ENCODE data around the gene PLAAT3. TPM values are rescaled to one million over a fixed set of nuclear protein-coding genes. Genes with fewer than 3 reads are reported as not detected.
"Not testable (repeated sequence)": the region's sequence is repeated elsewhere in the genome, so short reads cannot be mapped to it uniquely, and the experiment has no call there.

PLAAT3 gene
- total RNA-seq, 1 experiment from 2014 or later: 3.6 TPM

DNA sequence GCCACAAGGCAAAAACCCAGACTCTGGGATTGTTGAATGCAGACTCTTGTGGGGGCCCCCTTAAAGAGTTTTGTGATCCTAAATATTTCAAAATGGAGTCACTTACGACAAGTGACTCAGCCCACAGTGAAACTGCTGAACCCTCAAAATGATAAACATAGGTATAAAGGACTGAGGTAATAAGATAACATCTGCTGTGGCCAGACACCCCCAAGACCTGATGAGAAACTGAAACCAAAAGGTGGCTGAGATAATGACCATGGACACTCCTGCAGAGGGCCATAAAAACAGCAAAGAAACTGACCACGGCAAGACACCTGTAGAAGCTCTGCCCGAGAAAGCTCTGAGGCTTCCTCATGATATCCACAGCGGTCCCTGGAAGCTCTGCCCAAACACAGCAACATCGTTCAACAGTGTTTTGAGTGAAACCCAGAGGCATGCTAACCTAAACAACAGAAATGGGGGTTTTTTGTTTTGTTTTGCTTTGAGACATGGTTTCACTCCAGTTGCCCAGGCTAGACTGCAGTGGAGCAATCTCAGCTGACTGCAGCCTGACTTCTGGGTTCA, 79.3 kb downstream of the PLAAT3 start:
- no peak overlapping the region for H3K27ac Mint-ChIP-seq (ENCODE audit: low read depth, unreplicated experiment)
- intact Hi-C loops (cut with micrococcal nuclease): no loop called here
- ChIA-PET CTCF (no interaction called here), POLR2A (no interaction called here)
- TF ChIP-seq, protein P1, sequence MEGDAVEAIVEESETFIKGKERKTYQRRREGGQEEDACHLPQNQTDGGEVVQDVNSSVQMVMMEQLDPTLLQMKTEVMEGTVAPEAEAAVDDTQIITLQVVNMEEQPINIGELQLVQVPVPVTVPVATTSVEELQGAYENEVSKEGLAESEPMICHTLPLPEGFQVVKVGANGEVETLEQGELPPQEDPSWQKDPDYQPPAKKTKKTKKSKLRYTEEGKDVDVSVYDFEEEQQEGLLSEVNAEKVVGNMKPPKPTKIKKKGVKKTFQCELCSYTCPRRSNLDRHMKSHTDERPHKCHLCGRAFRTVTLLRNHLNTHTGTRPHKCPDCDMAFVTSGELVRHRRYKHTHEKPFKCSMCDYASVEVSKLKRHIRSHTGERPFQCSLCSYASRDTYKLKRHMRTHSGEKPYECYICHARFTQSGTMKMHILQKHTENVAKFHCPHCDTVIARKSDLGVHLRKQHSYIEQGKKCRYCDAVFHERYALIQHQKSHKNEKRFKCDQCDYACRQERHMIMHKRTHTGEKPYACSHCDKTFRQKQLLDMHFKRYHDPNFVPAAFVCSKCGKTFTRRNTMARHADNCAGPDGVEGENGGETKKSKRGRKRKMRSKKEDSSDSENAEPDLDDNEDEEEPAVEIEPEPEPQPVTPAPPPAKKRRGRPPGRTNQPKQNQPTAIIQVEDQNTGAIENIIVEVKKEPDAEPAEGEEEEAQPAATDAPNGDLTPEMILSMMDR (IDR thresholded peaks at IDR 0.05; ENCODE audit: unreplicated experiment): no peak
- no peak overlapping the region for H3K4me3 Mint-ChIP-seq (ENCODE audit: unreplicated experiment)
- no peaks in the 10 kb centered on the region for H3K36me3 Mint-ChIP-seq (ENCODE audit: insufficient read depth, unreplicated experiment)
- no peaks in the 10 kb centered on the region for H3K9me3 Mint-ChIP-seq (ENCODE audit: unreplicated experiment)
- H3K27me3 Mint-ChIP-seq (ENCODE audit: insufficient read depth, unreplicated experiment): no peaks in the 10 kb centered on the region
- no TSS peak for BruUV-seq (replicated peaks)
- DNase-seq (ENCODE audit: unreplicated experiment): no peak
- peaks cover 14% of the 10 kb centered on the region for H3K4me1 Mint-ChIP-seq (ENCODE audit: insufficient read depth, unreplicated experiment)

DNA sequence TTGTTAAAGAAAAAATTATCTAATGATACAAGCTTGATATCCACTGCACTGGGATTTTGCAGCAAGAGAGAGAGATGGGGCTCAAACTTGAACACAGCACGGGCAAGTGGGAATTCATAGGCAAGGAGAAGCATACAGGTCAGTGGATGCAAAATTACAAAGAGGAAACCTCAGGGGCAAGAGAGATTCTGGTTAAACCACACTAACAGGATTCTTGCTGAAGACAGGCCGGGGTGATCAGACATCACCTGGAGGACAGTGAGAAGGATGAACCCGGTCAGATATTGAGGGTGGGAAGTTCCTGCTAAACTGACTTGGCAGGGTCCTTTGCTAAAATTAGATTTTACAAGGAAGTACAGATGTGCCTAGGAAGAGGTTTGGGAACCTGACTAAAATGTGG, 80.2 kb downstream of the PLAAT3 start:
- H3K9me3 Mint-ChIP-seq (ENCODE audit: unreplicated experiment): no peaks in the 10 kb centered on the region
- no peak overlapping the region for H3K4me3 Mint-ChIP-seq (ENCODE audit: unreplicated experiment)
- peaks cover 14% of the 10 kb centered on the region for H3K4me1 Mint-ChIP-seq (ENCODE audit: insufficient read depth, unreplicated experiment)
- no peaks in the 10 kb centered on the region for H3K27me3 Mint-ChIP-seq (ENCODE audit: insufficient read depth, unreplicated experiment)
- BruUV-seq (replicated peaks): no TSS peak
- H3K36me3 Mint-ChIP-seq (ENCODE audit: insufficient read depth, unreplicated experiment): no peaks in the 10 kb centered on the region
- no peak for DNase-seq (ENCODE audit: unreplicated experiment)
- ChIA-PET CTCF (no interaction called here), POLR2A (no interaction called here)
- TF ChIP-seq, protein P1 (IDR thresholded peaks at IDR 0.05; ENCODE audit: unreplicated experiment): no peak
- intact Hi-C loops (cut with micrococcal nuclease): no loop called here
- H3K27ac Mint-ChIP-seq (ENCODE audit: low read depth, unreplicated experiment): no peak overlapping the region

DNA sequence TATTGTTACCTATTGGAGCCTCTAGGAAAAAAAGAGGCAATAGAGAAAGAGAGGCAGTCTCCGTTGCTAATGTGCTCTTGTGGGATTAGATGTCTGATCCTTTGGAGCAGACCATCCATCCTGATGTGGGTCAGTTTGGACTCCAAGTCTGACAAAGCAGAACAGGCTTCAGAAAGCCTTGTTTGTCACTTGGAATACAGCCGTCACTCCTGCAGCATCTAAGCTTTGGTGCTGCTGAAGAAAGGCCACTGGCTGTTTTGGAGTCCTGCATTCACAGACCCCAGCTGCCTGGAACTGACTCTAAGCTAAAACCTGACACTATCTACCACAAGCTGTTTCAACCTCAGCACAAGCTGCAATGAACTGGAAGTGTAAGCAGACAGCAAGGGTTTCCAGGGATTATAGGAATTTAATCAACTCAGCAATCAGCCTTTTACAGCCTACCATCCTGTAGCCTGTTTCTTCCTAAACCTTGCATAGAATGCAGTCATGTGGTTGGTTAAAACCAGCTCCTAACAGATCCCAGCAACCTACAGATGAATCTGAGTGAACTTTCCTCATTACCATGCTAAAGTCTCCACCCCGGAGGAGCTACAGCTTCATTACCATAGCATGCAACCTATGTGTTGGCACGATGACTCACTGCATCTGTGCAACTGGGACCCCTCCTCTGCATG, 81.3 kb downstream of the PLAAT3 start:
- Mint-ChIP-seq H3K4me3 (ENCODE audit: unreplicated experiment) (no peak overlapping the region), H3K4me1 (ENCODE audit: insufficient read depth, unreplicated experiment) (peaks cover 14% of the 10 kb centered on the region), H3K36me3 (ENCODE audit: insufficient read depth, unreplicated experiment) (no peaks in the 10 kb centered on the region), H3K27ac (ENCODE audit: low read depth, unreplicated experiment) (no peak overlapping the region), H3K9me3 (ENCODE audit: unreplicated experiment) (no peaks in the 10 kb centered on the region), H3K27me3 (ENCODE audit: insufficient read depth, unreplicated experiment) (no peaks in the 10 kb centered on the region)
- POLR2A ChIA-PET: interaction anchor here (0.7 kb wide), 2 partner anchors 271 to 553 kb away, joined by 4 to 5 read pairs; no protein-coding TSS in a partner anchor
- CTCF ChIA-PET: interaction anchor here (0.5 to 0.7 kb wide), 3 partner anchors 43 to 979 kb away, joined by 3 to 4 read pairs (median 3); no protein-coding TSS in a partner anchor
- TF ChIP-seq, protein P1 (IDR thresholded peaks at IDR 0.05; ENCODE audit: unreplicated experiment): no peak
- intact Hi-C loops (cut with micrococcal nuclease): no loop called here
- no TSS peak for BruUV-seq (replicated peaks)
- DNase-seq (ENCODE audit: unreplicated experiment): no peak

DNA sequence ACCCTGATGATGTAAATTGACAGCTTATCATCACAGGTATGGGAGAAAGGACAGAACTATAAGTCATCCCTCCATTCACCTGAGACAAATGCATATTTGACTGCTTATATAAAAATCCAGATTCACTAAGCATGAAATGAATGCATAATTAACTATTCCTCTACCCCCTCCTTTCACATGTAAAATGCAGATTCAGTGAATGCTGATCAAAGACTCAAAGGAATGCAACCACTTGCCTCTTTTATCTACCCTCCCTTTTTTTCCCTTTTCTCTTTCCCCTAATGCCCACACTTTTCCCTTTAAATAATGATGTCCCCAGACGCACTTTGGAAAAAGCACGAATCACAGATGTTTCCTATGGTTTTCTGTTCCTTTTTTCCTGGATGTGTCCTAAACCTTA, 82.1 kb downstream of the PLAAT3 start:
- BruUV-seq (replicated peaks): no TSS peak
- peaks cover 14% of the 10 kb centered on the region for H3K4me1 Mint-ChIP-seq (ENCODE audit: insufficient read depth, unreplicated experiment)
- POLR2A ChIA-PET: interaction anchor here (0.7 kb wide), 2 partner anchors 272 to 554 kb away, joined by 4 to 5 read pairs; no protein-coding TSS in a partner anchor
- no peak for DNase-seq (ENCODE audit: unreplicated experiment)
- no peaks in the 10 kb centered on the region for H3K27me3 Mint-ChIP-seq (ENCODE audit: insufficient read depth, unreplicated experiment)
- intact Hi-C loops (cut with micrococcal nuclease): no loop called here
- H3K4me3 Mint-ChIP-seq (ENCODE audit: unreplicated experiment): no peak overlapping the region
- CTCF ChIA-PET: no interaction called here
- H3K36me3 Mint-ChIP-seq (ENCODE audit: insufficient read depth, unreplicated experiment): no peaks in the 10 kb centered on the region
- no peaks in the 10 kb centered on the region for H3K9me3 Mint-ChIP-seq (ENCODE audit: unreplicated experiment)
- TF ChIP-seq, protein P1 (IDR thresholded peaks at IDR 0.05; ENCODE audit: unreplicated experiment): no peak
- H3K27ac Mint-ChIP-seq (ENCODE audit: low read depth, unreplicated experiment): no peak overlapping the region

DNA sequence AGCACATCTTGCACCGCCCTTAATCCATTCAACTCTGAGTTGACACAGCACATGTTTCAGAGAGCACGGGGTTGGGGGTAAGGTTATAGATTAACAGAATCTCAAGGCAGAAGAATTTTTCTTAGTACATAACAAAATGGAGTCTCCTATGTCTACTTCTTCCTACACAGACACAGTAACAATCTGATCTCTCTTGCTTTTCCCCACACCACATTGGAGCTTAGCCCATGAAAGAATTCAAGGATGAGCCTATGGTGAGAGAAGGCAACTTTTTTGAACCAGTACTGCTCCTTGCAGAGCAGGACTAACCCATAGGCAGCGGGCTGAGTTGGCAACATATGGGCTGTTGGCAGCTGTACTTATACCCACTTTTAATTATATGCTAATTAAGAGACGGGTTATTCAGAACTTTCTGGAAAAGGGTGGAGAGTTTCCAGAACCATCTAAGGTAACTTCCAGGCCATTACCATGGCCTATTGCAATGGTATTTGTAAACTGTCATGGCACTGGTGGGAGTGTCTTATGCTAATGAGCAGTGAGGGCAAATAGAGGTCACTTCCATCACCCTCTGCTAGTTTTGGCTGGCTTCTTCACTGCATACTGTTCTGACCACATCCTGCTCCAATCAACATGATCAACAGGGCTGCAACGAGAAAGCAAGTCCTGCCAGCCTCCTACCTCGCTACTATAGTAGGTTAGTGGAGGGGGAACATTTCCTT, 83.0 kb downstream of the PLAAT3 start:
- POLR2A ChIA-PET; H3K36me3 Mint-ChIP-seq (ENCODE audit: insufficient read depth, unreplicated experiment); CTCF ChIA-PET; H3K4me3 Mint-ChIP-seq (ENCODE audit: unreplicated experiment); H3K27me3 Mint-ChIP-seq (ENCODE audit: insufficient read depth, unreplicated experiment); H3K9me3 Mint-ChIP-seq (ENCODE audit: unreplicated experiment); BruUV-seq (replicated peaks); H3K27ac Mint-ChIP-seq (ENCODE audit: low read depth, unreplicated experiment); intact Hi-C loops (cut with micrococcal nuclease): not testable (repeated sequence)
- peak; percentile 70 for DNase-seq (ENCODE audit: unreplicated experiment)
- H3K4me1 Mint-ChIP-seq (ENCODE audit: insufficient read depth, unreplicated experiment): peaks cover 14% of the 10 kb centered on the region
